Measurements from ENCODE around the gene HMOX2.

The HMOX2 gene

DNA sequence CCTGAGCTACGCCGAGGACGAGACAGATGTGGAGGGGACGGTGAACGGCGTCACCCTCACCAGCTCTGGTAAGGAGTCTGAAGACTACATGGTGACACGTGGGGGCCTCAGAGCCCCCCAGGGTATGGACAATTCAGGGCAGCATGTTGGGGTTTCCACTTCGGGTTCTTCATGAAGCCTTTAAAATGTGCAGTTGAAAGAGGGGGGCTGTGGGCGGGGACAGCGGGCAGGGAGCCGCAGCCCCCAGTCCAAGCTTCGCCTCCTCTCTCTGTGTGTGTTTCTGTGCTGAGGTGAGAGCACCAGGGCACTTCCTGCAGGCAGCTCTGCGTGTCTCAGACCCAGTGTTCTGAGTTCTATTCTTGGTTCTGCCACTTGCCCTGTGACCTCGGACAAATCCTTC is 25.8 kb upstream of the HMOX2 start:
- Histone ChIP-seq H3K9ac (ENCODE audit: low read length) (no peak overlapping the region), H3K27me3 (ENCODE audit: control insufficient read depth, insufficient read depth, low read length) (no peaks in the 10 kb centered on the region), H3K36me3 (ENCODE audit: control insufficient read depth, insufficient read depth, low read length) (peaks cover 46% of the 10 kb centered on the region), H3K27ac (ENCODE audit: low read depth, low read length) (no peak overlapping the region), H3K4me3 (ENCODE audit: low read length) (no peak overlapping the region), H3K4me1 (ENCODE audit: control insufficient read depth, insufficient read depth, low read length) (no peaks in the 10 kb centered on the region)

DNA sequence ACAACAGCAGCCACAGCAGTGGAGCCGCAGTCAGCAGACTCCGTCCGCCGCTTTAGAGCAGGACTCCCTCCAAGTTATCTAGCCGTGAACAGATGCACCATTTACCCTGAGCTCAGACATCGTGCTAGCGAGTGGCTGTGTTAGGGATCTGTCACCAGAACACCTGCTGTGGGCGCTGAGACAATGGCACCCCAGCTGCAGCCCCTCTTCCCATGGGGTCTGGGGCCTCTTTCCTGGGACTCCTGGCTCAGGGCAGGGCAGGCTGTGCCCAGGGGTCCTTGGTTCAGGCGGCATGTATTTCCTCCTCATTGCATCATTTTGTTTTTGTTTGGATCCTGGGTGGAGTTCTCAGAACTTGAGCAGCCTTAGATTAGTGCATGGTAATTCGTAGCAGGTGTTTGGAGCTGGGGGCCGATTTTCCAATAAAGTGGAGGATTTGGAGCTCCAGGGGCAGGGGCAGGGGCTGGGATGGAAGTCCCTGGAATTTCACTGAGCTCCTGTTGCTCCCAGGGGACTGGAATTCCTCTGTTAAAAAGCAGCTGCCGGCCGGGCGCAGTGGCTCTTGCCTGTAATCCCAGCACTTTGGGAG is 25.2 kb upstream of the HMOX2 start:
- no peak overlapping the region for H3K27ac ChIP-seq (ENCODE audit: low read depth, low read length)
- no peak overlapping the region for H3K9ac ChIP-seq (ENCODE audit: low read length)
- H3K4me1 ChIP-seq (ENCODE audit: control insufficient read depth, insufficient read depth, low read length) = no peaks in the 10 kb centered on the region
- H3K4me3 ChIP-seq (ENCODE audit: low read length) = no peak overlapping the region
- H3K36me3 ChIP-seq (ENCODE audit: control insufficient read depth, insufficient read depth, low read length) = peaks cover 52% of the 10 kb centered on the region
- no peaks in the 10 kb centered on the region for H3K27me3 ChIP-seq (ENCODE audit: control insufficient read depth, insufficient read depth, low read length)

DNA sequence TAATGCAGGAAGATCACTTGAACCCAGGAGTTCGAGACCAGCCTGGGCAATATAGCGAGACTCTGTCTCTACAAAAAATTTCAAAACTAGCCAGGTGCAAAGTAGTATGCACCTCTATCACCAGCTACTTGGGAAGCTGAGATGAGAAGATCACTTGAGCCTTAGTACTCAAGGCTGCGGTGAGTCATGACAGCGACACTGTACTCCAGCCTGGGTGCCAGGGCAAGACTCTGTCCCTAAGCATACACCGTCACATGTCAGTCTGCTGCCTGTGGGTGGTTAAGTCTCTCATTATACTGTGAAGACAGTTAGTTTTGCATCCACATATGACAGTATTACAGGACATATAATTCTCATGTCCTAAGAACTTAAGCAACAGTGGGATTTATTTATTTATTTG is 23.5 kb upstream of the HMOX2 start:
- Histone ChIP-seq H3K27ac (ENCODE audit: low read depth, low read length) (no peak overlapping the region), H3K27me3 (ENCODE audit: control insufficient read depth, insufficient read depth, low read length) (no peaks in the 10 kb centered on the region), H3K36me3 (ENCODE audit: control insufficient read depth, insufficient read depth, low read length) (peaks cover 50% of the 10 kb centered on the region), H3K9ac (ENCODE audit: low read length) (no peak overlapping the region), H3K4me3 (ENCODE audit: low read length) (no peak overlapping the region), H3K4me1 (ENCODE audit: control insufficient read depth, insufficient read depth, low read length) (no peaks in the 10 kb centered on the region)

DNA sequence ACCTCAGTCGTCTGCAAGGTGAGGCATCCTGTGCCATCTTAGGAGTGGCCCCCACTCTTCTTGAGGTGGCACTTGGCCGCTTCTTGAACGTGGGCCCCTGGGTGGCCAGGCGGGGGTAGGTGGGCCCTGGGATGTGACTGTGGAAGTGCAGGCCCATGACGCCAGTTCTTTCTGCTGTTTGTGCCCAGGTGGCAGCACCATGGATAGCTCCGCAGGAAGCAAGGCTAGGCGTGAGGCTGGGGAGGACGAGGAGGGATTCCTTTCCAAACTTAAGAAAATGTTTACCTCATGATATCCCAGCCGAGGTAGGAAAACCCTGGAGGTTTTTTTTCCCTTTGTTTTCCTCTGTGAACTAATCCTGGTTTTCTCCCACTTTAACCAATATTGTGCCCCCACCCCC is 21.6 kb upstream of the HMOX2 start:
- Histone ChIP-seq H3K4me1 (ENCODE audit: control insufficient read depth, insufficient read depth, low read length) (no peaks in the 10 kb centered on the region), H3K9ac (ENCODE audit: low read length) (no peak overlapping the region), H3K36me3 (ENCODE audit: control insufficient read depth, insufficient read depth, low read length) (peaks cover 41% of the 10 kb centered on the region), H3K27ac (ENCODE audit: low read depth, low read length) (no peak overlapping the region), H3K4me3 (ENCODE audit: low read length) (no peak overlapping the region), H3K27me3 (ENCODE audit: control insufficient read depth, insufficient read depth, low read length) (no peaks in the 10 kb centered on the region)

DNA sequence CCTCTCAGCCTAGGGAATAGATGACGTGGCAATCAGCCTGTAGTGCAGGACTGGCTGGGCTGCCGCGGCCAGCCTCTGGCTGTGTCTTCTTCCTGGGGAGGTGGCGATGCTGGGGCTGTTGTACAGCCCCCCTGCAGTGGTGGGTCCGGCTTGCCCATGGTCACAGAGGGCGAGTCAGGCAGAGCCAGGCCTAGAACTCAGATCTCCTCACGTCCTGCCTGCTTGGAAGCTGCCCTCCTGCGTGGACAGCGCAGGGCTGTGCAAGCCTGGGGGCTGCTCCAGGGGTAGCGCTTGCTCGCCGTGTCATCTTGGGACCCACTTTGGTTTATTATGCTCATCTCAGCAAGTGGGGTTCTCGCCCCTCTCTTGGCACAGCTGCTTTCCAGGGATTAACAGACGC is 21.1 kb upstream of the HMOX2 start:
- Histone ChIP-seq H3K27ac (ENCODE audit: low read depth, low read length) (no peak overlapping the region), H3K4me3 (ENCODE audit: low read length) (no peak overlapping the region), H3K27me3 (ENCODE audit: control insufficient read depth, insufficient read depth, low read length) (no peaks in the 10 kb centered on the region), H3K36me3 (ENCODE audit: control insufficient read depth, insufficient read depth, low read length) (peaks cover 38% of the 10 kb centered on the region), H3K4me1 (ENCODE audit: control insufficient read depth, insufficient read depth, low read length) (no peaks in the 10 kb centered on the region), H3K9ac (ENCODE audit: low read length) (no peak overlapping the region)

DNA sequence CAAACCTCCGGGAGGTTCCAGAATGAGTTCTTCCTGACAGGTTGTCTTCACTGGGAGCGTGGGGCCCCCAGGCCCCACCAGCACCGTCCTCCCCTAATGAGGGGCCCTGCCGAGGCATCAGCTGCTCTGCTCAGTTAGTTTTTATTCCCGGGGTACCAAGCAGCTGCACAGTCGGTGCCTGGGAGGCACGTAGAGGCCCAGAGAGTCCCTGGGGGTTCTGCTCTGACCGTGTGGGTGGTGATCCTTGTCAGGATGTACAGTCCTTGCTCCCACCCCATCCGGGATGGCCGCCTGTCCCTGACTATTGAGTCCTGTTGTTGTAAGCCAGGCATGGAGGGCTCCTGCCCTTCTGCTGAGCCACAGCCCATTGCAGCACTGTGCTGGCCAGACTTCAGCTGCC is 20.2 kb upstream of the HMOX2 start:
- Histone ChIP-seq H3K36me3 (ENCODE audit: control insufficient read depth, insufficient read depth, low read length) (peaks cover 32% of the 10 kb centered on the region), H3K4me3 (ENCODE audit: low read length) (no peak overlapping the region)

DNA sequence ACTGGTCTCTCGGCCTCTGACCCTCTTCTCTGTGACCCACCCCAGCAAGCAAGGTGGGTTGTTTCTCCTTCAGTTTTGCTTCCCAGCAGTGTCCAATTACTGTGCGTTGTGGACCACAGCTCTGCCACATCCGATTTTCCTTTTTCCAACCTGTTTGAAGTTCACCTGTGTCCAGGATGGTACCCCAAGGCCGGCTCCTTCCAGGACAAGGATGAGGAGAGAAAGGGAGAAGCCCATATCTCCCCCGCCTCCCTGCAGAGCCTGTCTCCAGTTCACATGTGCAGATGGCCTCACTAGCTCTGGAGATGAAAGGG is 15.3 kb upstream of the HMOX2 start:
- H3K27ac ChIP-seq (ENCODE audit: low read depth, low read length) = no peak overlapping the region

More for the DNA sequence above, 20.2 kb upstream of the HMOX2 start:
- Histone ChIP-seq H3K4me1 (ENCODE audit: control insufficient read depth, insufficient read depth, low read length) (no peaks in the 10 kb centered on the region), H3K27ac (ENCODE audit: low read depth, low read length) (no peak overlapping the region), H3K9ac (ENCODE audit: low read length) (no peak overlapping the region), H3K27me3 (ENCODE audit: control insufficient read depth, insufficient read depth, low read length) (no peaks in the 10 kb centered on the region)

DNA sequence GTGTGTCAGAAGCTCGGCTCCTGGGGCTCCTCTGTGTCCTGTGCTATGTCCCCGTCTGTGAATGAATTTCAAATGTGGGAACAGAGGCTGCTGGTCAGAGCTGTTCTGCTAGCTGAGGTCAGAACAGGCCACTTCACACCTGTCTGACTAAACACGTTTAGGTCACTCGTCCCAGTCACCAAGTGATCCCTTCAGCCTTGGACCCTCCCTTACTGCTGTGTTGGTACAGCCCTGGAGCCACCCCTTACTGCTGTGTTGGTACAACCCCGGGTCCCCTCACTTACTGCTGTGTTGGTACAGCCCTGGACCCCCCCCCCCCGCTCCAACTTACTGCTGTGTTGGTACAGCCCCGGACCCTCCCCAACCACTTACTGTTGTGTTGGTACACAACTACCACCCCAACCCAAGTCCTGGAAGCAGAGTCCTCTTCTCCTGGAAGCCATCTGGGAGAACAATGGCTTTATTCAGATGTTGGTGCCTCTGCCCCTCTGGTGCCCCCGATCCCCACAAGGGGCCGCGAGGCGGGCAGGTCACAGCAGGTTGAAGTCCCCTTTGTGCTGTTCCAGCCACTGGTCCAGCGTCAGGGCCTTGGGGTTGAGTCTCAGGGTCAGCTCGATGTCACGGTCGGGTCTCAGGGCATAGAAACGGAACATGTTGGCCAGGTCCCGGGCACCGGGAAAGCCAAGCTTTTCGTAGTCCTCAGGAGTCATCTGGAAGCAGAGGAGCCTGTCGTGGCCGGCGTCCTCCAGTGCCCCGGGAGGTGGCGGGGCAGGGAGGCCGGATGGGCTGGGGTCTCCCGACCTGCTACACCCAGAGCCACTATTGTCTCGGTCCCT is 14.7 kb upstream of the HMOX2 start:
- H3K27me3 ChIP-seq (ENCODE audit: control insufficient read depth, insufficient read depth, low read length) = no peaks in the 10 kb centered on the region
- H3K9ac ChIP-seq (ENCODE audit: low read length) = no peak overlapping the region
- H3K27ac ChIP-seq (ENCODE audit: low read depth, low read length) = no peak overlapping the region
- H3K36me3 ChIP-seq (ENCODE audit: control insufficient read depth, insufficient read depth, low read length) = peaks cover 22% of the 10 kb centered on the region
- H3K4me1 ChIP-seq (ENCODE audit: control insufficient read depth, insufficient read depth, low read length) = no peaks in the 10 kb centered on the region
- no peak overlapping the region for H3K4me3 ChIP-seq (ENCODE audit: low read length)

More for the DNA sequence above, 15.3 kb upstream of the HMOX2 start:
- no peaks in the 10 kb centered on the region for H3K27me3 ChIP-seq (ENCODE audit: control insufficient read depth, insufficient read depth, low read length)
- peaks cover 22% of the 10 kb centered on the region for H3K36me3 ChIP-seq (ENCODE audit: control insufficient read depth, insufficient read depth, low read length)
- no peaks in the 10 kb centered on the region for H3K4me1 ChIP-seq (ENCODE audit: control insufficient read depth, insufficient read depth, low read length)
- H3K4me3 ChIP-seq (ENCODE audit: low read length) = no peak overlapping the region
- H3K9ac ChIP-seq (ENCODE audit: low read length) = no peak overlapping the region

DNA sequence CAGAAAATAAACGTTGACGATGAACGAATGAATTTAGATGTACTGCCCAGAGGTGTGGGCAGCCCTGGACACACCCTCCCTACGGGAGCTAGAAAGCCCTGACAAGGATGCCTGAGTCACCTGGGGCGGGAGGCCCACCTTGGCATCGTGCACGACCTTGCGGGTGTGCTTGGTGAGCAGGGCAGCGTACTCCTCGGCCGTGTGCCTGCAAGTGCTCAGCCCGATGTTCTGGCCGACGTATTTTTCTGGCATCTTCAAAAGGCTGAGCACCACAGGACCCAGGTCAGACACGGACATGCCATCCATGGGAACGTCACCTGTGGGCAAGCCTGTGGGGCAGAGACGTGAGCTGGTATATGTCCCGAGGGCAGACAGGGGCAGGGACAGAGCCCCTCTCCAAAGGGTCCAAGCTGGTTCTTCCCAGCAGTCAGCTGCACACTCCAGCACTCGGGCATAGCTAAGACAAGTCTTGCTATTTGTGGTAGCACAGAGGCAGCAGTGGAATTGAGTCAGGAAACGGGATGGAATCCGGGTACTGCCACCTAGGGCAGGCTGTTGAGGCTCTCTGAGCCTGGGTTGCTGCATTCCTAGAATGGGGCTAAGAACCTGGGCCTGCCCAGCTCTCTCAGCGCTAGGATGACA is 12.6 kb upstream of the HMOX2 start:
- Histone ChIP-seq H3K27me3 (ENCODE audit: control insufficient read depth, insufficient read depth, low read length) (no peaks in the 10 kb centered on the region), H3K9ac (ENCODE audit: low read length) (no peak overlapping the region), H3K4me1 (ENCODE audit: control insufficient read depth, insufficient read depth, low read length) (no peaks in the 10 kb centered on the region), H3K36me3 (ENCODE audit: control insufficient read depth, insufficient read depth, low read length) (peaks cover 21% of the 10 kb centered on the region), H3K4me3 (ENCODE audit: low read length) (no peak overlapping the region), H3K27ac (ENCODE audit: low read depth, low read length) (no peak overlapping the region)

DNA sequence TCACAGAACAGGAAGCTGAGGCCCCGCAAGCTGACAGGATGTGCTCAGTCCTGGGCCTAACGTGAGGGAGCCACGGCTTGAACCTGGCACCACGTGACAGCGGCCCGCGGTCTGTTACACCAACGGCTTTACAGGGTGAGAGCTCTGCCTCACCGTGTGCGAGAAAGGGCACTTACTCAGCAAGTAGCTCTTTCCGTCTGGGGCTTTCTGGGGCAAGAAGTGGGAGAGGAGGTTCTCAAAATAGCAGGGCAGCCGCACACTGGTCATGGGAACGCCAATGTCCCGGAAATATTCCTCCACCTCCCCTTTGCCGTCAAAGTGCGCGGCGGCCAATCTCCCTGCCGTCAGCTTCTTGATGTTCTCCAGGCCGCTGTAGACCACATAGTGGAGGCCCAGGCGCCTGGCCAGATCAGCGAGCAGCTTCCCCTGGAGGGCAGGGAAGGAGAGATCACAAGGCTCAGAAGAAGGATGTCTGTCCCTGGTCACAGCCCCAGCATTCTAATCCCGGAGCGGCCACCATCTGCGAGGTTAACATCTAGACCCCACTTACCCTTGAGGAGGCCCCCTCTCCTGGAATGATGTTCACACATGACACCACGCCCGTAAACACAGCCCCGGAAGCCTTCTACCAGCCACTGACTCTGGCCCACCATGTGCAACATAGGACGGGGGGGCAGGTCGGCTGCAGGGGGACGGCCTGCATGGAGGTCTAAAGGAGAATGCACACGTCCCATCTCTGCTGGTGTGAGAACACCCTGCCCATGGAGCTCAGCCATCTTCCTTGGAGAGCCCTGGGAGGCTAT is 10.0 kb upstream of the HMOX2 start:
- peaks cover 22% of the 10 kb centered on the region for H3K36me3 ChIP-seq (ENCODE audit: control insufficient read depth, insufficient read depth, low read length)
- H3K27me3 ChIP-seq (ENCODE audit: control insufficient read depth, insufficient read depth, low read length) = no peaks in the 10 kb centered on the region
- H3K9ac ChIP-seq (ENCODE audit: low read length) = no peak overlapping the region
- H3K27ac ChIP-seq (ENCODE audit: low read depth, low read length) = peak overlapping the region; percentile 55
- H3K4me3 ChIP-seq (ENCODE audit: low read length) = no peak overlapping the region
- no peaks in the 10 kb centered on the region for H3K4me1 ChIP-seq (ENCODE audit: control insufficient read depth, insufficient read depth, low read length)

DNA sequence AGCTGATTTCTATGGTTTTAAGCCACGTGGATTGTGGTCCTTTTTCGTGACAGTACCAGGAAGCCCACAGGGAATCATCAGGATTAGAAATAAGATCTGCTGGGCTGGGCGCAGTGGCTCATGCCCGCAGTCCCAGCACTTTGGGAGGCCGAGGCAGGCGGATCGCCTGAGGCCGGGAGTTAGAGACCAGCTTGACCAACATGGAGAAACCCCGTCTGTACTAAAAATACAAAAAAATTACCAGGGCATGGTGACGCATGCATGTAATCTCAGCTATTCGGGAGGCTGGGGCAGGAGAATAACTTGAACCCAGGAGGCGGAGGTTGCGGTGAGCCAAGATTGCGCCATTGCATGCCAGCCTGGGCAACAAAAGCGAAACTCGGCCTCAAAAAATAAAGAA is 8.3 kb upstream of the HMOX2 start:
- Histone ChIP-seq H3K36me3 (ENCODE audit: control insufficient read depth, insufficient read depth, low read length) (peaks cover 22% of the 10 kb centered on the region), H3K27ac (ENCODE audit: low read depth, low read length) (no peak overlapping the region), H3K4me1 (ENCODE audit: control insufficient read depth, insufficient read depth, low read length) (no peaks in the 10 kb centered on the region), H3K27me3 (ENCODE audit: control insufficient read depth, insufficient read depth, low read length) (no peaks in the 10 kb centered on the region), H3K4me3 (ENCODE audit: low read length) (no peak overlapping the region), H3K9ac (ENCODE audit: low read length) (no peak overlapping the region)

DNA sequence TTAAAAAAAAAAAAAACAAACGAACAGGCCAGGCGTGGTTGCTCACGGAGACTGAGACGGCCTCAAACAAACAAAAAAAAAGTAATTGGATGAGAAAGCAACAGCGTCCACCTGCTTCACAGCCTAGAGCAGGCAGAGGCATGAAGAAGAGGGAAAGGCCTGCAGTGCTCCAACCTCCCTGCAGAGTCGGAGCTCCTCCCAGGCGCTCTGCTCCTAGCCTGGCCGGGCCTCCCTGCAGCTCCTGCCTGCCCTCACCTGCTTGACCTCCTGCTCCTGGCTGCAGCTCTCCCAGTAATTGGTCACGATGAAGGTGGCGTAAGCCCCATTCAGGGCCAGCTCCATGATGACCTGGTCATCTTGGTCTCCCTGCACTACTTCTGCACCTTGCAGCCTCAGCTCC is 7.2 kb upstream of the HMOX2 start:
- Histone ChIP-seq H3K36me3 (ENCODE audit: control insufficient read depth, insufficient read depth, low read length) (peaks cover 17% of the 10 kb centered on the region), H3K4me1 (ENCODE audit: control insufficient read depth, insufficient read depth, low read length) (no peaks in the 10 kb centered on the region), H3K9ac (ENCODE audit: low read length) (no peak overlapping the region), H3K27me3 (ENCODE audit: control insufficient read depth, insufficient read depth, low read length) (no peaks in the 10 kb centered on the region), H3K4me3 (ENCODE audit: low read length) (no peak overlapping the region), H3K27ac (ENCODE audit: low read depth, low read length) (no peak overlapping the region)

Measured in rectal smooth muscle tissue (tissue), 1 donor.